NCI-H446 (cell line): ENCODE measurements around the gene MEN1.
"Not testable (repeated sequence)": the region's sequence is repeated elsewhere in the genome, so short reads cannot be mapped to it uniquely, and the experiment has no call there.

Source experiments
- DNase-seq, 2 experiments: peaks; one replicate each; lab custom pipeline; 2025; lab: John Stamatoyannopoulos, UW

MEN1 gene

GRCh38 chr11:64845776-64846129, 35.4 kb upstream of the MEN1 start:
- DNase-seq: not testable (repeated sequence)

GRCh38 chr11:64845129-64845775, 34.9 kb upstream of the MEN1 start:
- DNase-seq: no peak

- no peak for DNase-seq
Measured at GRCh38 chr11:64844330-64845128, 34.2 kb upstream of the MEN1 start, which contains the start of gene CDC42BPG. CDC42BPG (minus strand) TSS chr11:64844653; CDS start chr11:64844569, 84 bp downstream.

GRCh38 chr11:64843686-64844329, 33.5 kb upstream of the MEN1 start:
- no peak for DNase-seq

- DNase-seq: no peak
Measured at GRCh38 chr11:64842851-64843685, 32.7 kb upstream of the MEN1 start.

GRCh38 chr11:64842366-64842759, 32.0 kb upstream of the MEN1 start:
- DNase-seq: no peak

- DNase-seq: no peak
Measured at GRCh38 chr11:64841592-64842365, 31.4 kb upstream of the MEN1 start.

GRCh38 chr11:64839887-64840782, 29.8 kb upstream of the MEN1 start:
- no peak for DNase-seq

GRCh38 chr11:64839335-64839734, 29.0 kb upstream of the MEN1 start:
- DNase-seq: no peak

GRCh38 chr11:64838600-64839334, 28.4 kb upstream of the MEN1 start:
- DNase-seq: no peak

- DNase-seq: no peak
Measured at GRCh38 chr11:64837887-64838351, 27.6 kb upstream of the MEN1 start.

- no peak for DNase-seq
Measured at GRCh38 chr11:64836448-64837072, 26.2 kb upstream of the MEN1 start.

GRCh38 chr11:64835616-64836447, 25.5 kb upstream of the MEN1 start:
- no peak for DNase-seq

- no peak for DNase-seq
Measured at GRCh38 chr11:64834723-64835615, 24.6 kb upstream of the MEN1 start.

- no peak for DNase-seq
Measured at GRCh38 chr11:64834031-64834722, 23.8 kb upstream of the MEN1 start.

- DNase-seq: no peak
Measured at GRCh38 chr11:64833509-64833908, 23.2 kb upstream of the MEN1 start.

- DNase-seq: no peak
Measured at GRCh38 chr11:64833198-64833502, 22.8 kb upstream of the MEN1 start.
